GM23338 (cell line): Measurements from ENCODE around the gene RASSF4. TPM values are rescaled to one million over a fixed set of nuclear protein-coding genes. Genes with fewer than 3 reads are reported as not detected.

ENCODE experiments used
- ATAC-seq: fragments of 200-7000 bp; cut with Tn5 transposase; 3 replicates; pipeline ENCODE4 v1.9.1; 2020
- DNase-seq: peaks from one replicate; pipeline ENCODE4 v3.0.0-alpha.2; 2015; ENCODE audit warnings: low spot score
- H2AFZ ChIP-seq: fragments of 200-600 bp; sonication (generic); 2 replicates; pipeline ENCODE4 v1.8.0; 2016; ENCODE audit warnings: antibody characterized with exemption, mild to moderate bottlenecking, moderate library complexity
- H3F3A ChIP-seq: fragments of 200-600 bp; sonication (generic); replicated peaks from 2 replicates; pipeline ENCODE4 v1.8.0; 2017; ENCODE audit warnings: antibody characterized with exemption, mixed run types, low read depth
- H3K27ac ChIP-seq: fragments of 200-600 bp; sonication (generic); 2 replicates; pipeline ENCODE4 v1.6.1; 2016; ENCODE audit warnings: low read depth
- H3K27me3 ChIP-seq: fragments of 200-600 bp; sonication (generic); 2 replicates; pipeline ENCODE4 v1.8.0; 2016; ENCODE audit warnings: mild to moderate bottlenecking, mixed run types, moderate library complexity; ENCODE audit not compliant: insufficient read depth
- H3K36me3 ChIP-seq: fragments of 200-600 bp; sonication (generic); 2 replicates; pipeline ENCODE4 v1.8.0; 2016; ENCODE audit warnings: mild to moderate bottlenecking; ENCODE audit not compliant: insufficient read depth
- H3K4me1 ChIP-seq: fragments of 200-600 bp; sonication (generic); 2 replicates; pipeline ENCODE4 v1.8.0; 2016; ENCODE audit warnings: mild to moderate bottlenecking, moderate library complexity; ENCODE audit not compliant: insufficient read depth
- H3K4me2 ChIP-seq: fragments of 200-600 bp; sonication (generic); 2 replicates; pipeline ENCODE4 v1.7.1; 2017; ENCODE audit warnings: mixed run types
- H3K4me3 ChIP-seq: fragments of 200-600 bp; sonication (generic); 2 replicates; pipeline ENCODE4 v1.6.1; 2016; ENCODE audit warnings: mixed run types
- H3K79me2 ChIP-seq: fragments of 200-600 bp; sonication (generic); replicated peaks from 2 replicates; pipeline ENCODE4 v1.8.0; 2017; ENCODE audit warnings: mild to moderate bottlenecking; ENCODE audit not compliant: insufficient read depth
- H3K9me2 ChIP-seq: fragments of 200-600 bp; sonication (generic); 2 replicates; pipeline ENCODE4 v1.8.0; 2017; ENCODE audit not compliant: insufficient read depth
- H4K20me1 ChIP-seq: fragments of 200-600 bp; sonication (generic); replicated peaks from 2 replicates; pipeline ENCODE4 v1.8.0; 2017; ENCODE audit warnings: mild to moderate bottlenecking; ENCODE audit not compliant: insufficient read depth
- H3K27ac Mint-ChIP-seq: 2 replicates; pipeline ENCODE4 v1.8.0; 2020; ENCODE audit warnings: inconsistent platforms, mild to moderate bottlenecking, moderate library complexity, mixed read lengths
- H3K27me3 Mint-ChIP-seq: 3 replicates; pipeline ENCODE4 v1.8.0; 2022; ENCODE audit warnings: low read depth, mild to moderate bottlenecking, moderate library complexity, mixed read lengths, inconsistent platforms; ENCODE audit not compliant: insufficient read depth, poor library complexity
- H3K36me3 Mint-ChIP-seq: 3 replicates; pipeline ENCODE4 v1.8.0; 2021; ENCODE audit warnings: low read depth, mild to moderate bottlenecking, inconsistent platforms, moderate library complexity, mixed read lengths
- H3K4me1 Mint-ChIP-seq: 3 replicates; pipeline ENCODE4 v1.8.0; 2020; ENCODE audit warnings: mild to moderate bottlenecking, inconsistent platforms, mixed read lengths
- H3K4me3 Mint-ChIP-seq: 3 replicates; pipeline ENCODE4 v1.8.0; 2021; ENCODE audit warnings: moderate library complexity, mild to moderate bottlenecking, inconsistent platforms, mixed read lengths
- H3K9me3 Mint-ChIP-seq: 3 replicates; pipeline ENCODE4 v1.8.0; 2020; ENCODE audit warnings: moderate library complexity, mild to moderate bottlenecking, inconsistent platforms, mixed read lengths
- CREB1 ChIP-seq: fragments of 250-450 bp; sonication (Bioruptor Pico); IDR thresholded peaks from 2 replicates; pipeline ENCODE4 v1.5.0; 2020; ENCODE audit warnings: low read depth, mild to moderate bottlenecking, moderate library complexity
- ETS1 ChIP-seq: IDR thresholded peaks from 2 replicates; pipeline ENCODE4 v1.6.1; 2016; ENCODE audit warnings: antibody characterized with exemption
- EZH2 ChIP-seq: fragments of 200-600 bp; sonication (generic); IDR thresholded peaks from one replicate; pipeline ENCODE4 v1.8.0; 2017; ENCODE audit warnings: antibody characterized with exemption, mild to moderate bottlenecking, low read depth; ENCODE audit not compliant: unreplicated experiment
- EZH2phosphoT487 ChIP-seq: fragments of 200-600 bp; sonication (generic); IDR thresholded peaks from one replicate; pipeline ENCODE4 v1.8.1; 2018; ENCODE audit warnings: antibody characterized with exemption; ENCODE audit not compliant: unreplicated experiment
- JUNB ChIP-seq: IDR thresholded peaks from one replicate; pipeline ENCODE4 v1.6.1; 2016; ENCODE audit warnings: antibody characterized with exemption; ENCODE audit not compliant: unreplicated experiment
- NANOG ChIP-seq: IDR thresholded peaks from 2 replicates; pipeline ENCODE4 v1.6.1; 2016; ENCODE audit warnings: antibody characterized with exemption, borderline replicate concordance
- POLR2AphosphoS5 ChIP-seq: IDR thresholded peaks from 2 replicates; pipeline ENCODE4 v1.6.1; 2016; ENCODE audit warnings: antibody characterized with exemption, low read depth
- REST ChIP-seq: IDR thresholded peaks from one replicate; pipeline ENCODE4 v1.6.1; 2018; ENCODE audit warnings: antibody characterized with exemption; ENCODE audit not compliant: unreplicated experiment
- STAT1 ChIP-seq: IDR thresholded peaks from one replicate; pipeline ENCODE4 v1.6.1; 2016; ENCODE audit warnings: antibody characterized with exemption; ENCODE audit not compliant: unreplicated experiment
- ZNF114 ChIP-seq: fragments of 250-450 bp; sonication (Bioruptor Pico); IDR thresholded peaks from 2 replicates; pipeline ENCODE4 v1.5.0; 2020; ENCODE audit warnings: mild to moderate bottlenecking, moderate library complexity
- ZNF331 ChIP-seq: fragments of 250-450 bp; sonication (Bioruptor Pico); IDR thresholded peaks from 2 replicates; pipeline ENCODE4 v1.5.0; 2020; ENCODE audit warnings: low read depth, mild to moderate bottlenecking, moderate library complexity
- polyA plus RNA-seq: library from polyadenylated mRNA; unstranded; fragments of >200 nt; fragmentation: Nextera tagmentation; extraction: Ambion mirVana; gene quantifications from 2 replicates; pipeline ENCODE4 v1.2.1, GENCODE V29; 2016
- total RNA-seq: library from RNA; depleted of rRNA; stranded (reverse); fragments of >200 nt; shearing (Covaris generic); gene quantifications from 2 replicates; pipeline ENCODE4 v1.2.3, GENCODE V29; 2014

RASSF4 gene
- total and polyA plus RNA-seq, 2 experiments from 2014 or later = 12.4 to 13.6 TPM

- H3K4me1 ChIP-seq = peaks cover 61% of the 10 kb centered on the region
- no peaks in the 10 kb centered on the region for H3K79me2 ChIP-seq
- no peaks in the 10 kb centered on the region for H4K20me1 ChIP-seq
- peak overlapping the region; percentile 81 for H3K4me3 Mint-ChIP-seq
- H3K27ac ChIP-seq = no peak overlapping the region
- peaks cover 27% of the 10 kb centered on the region for H3K27me3 Mint-ChIP-seq
- peak overlapping the region; percentile 76 for H3K4me3 ChIP-seq
- peaks cover 9% of the 10 kb centered on the region for H3K27me3 ChIP-seq
- peaks cover 68% of the 10 kb centered on the region for H3K4me1 Mint-ChIP-seq
- ATAC-seq = no peak
- H3K36me3 ChIP-seq = no peaks in the 10 kb centered on the region
- no peaks in the 10 kb centered on the region; the same call in 1 of the 3 replicates for H3K9me3 Mint-ChIP-seq
- peaks cover 6% of the 10 kb centered on the region; the same call in 1 of the 2 replicates for H3F3A ChIP-seq
- H3K9me2 ChIP-seq = peaks cover under 1% of the 10 kb centered on the region; the same call in 1 of the 2 replicates
- H3K27ac Mint-ChIP-seq = no peak overlapping the region
- no peak overlapping the region for H2AFZ ChIP-seq
- H3K4me2 ChIP-seq = peak overlapping the region; percentile 93
- peaks cover 8% of the 10 kb centered on the region; the same call in 2 of the 3 replicates for H3K36me3 Mint-ChIP-seq
- DNase-seq = no peak
- TF ChIP-seq ZNF331 (CRISPR knock-in tag) (no peak), ETS1 (no peak), JUNB (no peak), POLR2AphosphoS5 (no peak), EZH2 (no peak), ZNF114 (CRISPR knock-in tag) (no peak), REST (no peak), CREB1 (CRISPR knock-in tag) (no peak)
These were observed 1.1 kb downstream of the RASSF4 start for GRCh38 chr10:44960482-44961229.

GRCh38 chr10:44961230-44961571, 1.6 kb downstream of the RASSF4 start:
- H3K9me3 Mint-ChIP-seq = no peaks in the 10 kb centered on the region; the same call in 1 of the 3 replicates
- H3K4me3 Mint-ChIP-seq = peak overlapping the region; percentile 14; the same call in 1 of the 3 replicates
- H3K27ac ChIP-seq = no peak overlapping the region
- H3K27me3 Mint-ChIP-seq = peaks cover 27% of the 10 kb centered on the region
- H3K4me3 ChIP-seq = peak overlapping the region; percentile 76; the same call in 1 of the 2 replicates
- H3K4me1 ChIP-seq = peaks cover 66% of the 10 kb centered on the region
- H3K79me2 ChIP-seq = no peaks in the 10 kb centered on the region
- DNase-seq (no peak), ATAC-seq (no peak)
- H3K36me3 ChIP-seq = no peaks in the 10 kb centered on the region
- peaks cover 9% of the 10 kb centered on the region; the same call in 2 of the 3 replicates for H3K36me3 Mint-ChIP-seq
- no peak overlapping the region for H2AFZ ChIP-seq
- peaks cover 6% of the 10 kb centered on the region; the same call in 1 of the 2 replicates for H3F3A ChIP-seq
- H3K27me3 ChIP-seq = peaks cover 9% of the 10 kb centered on the region
- H3K4me1 Mint-ChIP-seq = peaks cover 74% of the 10 kb centered on the region
- no peak overlapping the region for H3K27ac Mint-ChIP-seq
- peaks cover 6% of the 10 kb centered on the region; the same call in 1 of the 2 replicates for H3K9me2 ChIP-seq
- H4K20me1 ChIP-seq = no peaks in the 10 kb centered on the region
- peak overlapping the region; percentile 93 for H3K4me2 ChIP-seq
- TF ChIP-seq EZH2 (no peak), STAT1 (no peak), ZNF331 (CRISPR knock-in tag) (no peak), ZNF114 (CRISPR knock-in tag) (no peak), NANOG (no peak), EZH2phosphoT487 (no peak), CREB1 (CRISPR knock-in tag) (no peak), POLR2AphosphoS5 (no peak), JUNB (no peak)
